GM19324 (cell line): Measurements from ENCODE around the gene HSPE1.
"Not testable (repeated sequence)": the region's sequence is repeated elsewhere in the genome, so short reads cannot be mapped to it uniquely, and the experiment has no call there.

Experiments
- ATAC-seq: cut with Tn5 transposase; IDR thresholded peaks from one replicate; pipeline ENCODE4 v1.9.1; 2021; ENCODE audit warnings: mild to moderate bottlenecking, moderate library complexity; ENCODE audit not compliant: unreplicated experiment, low FRiP score

The HSPE1 gene

GRCh38 chr2:197497326-197497725 lies 2.9 kb upstream of the HSPE1 start:
- no peak for ATAC-seq

DNA sequence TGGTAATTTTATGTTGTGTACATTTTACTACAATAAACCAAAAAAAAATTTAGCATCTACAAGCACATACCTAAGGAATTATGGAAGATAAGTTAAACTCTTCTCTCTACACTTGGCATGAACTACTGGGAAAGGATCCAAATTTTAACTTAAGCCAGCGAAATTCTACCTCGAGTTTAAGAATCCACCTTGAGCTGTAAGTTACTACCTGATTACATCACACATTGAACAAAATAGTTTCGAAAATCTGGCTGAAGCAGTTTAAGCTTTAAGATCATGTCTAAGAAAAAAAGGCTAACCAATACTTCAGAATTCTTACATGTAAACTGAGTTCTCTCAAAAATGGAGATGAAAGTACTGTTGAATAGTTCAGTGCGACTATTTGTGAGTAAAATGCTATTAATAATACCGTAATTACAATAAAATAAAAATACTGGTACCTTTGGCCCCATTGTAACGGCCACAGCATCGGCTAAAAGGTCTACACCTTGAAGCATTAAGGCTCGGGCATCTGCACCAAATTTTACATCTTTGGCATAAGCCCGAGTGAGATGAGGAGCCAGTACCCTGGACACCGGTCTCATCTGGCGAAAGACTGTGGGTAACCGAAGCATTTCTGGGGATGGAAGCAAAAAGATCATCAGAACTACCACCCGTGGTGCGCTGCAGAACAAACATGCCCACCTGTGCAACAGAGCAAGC lies 1.8 kb upstream of the HSPE1 start:
- ATAC-seq, result no peak

GRCh38 chr2:197498937-197499593 lies 1.1 kb upstream of the HSPE1 start:
- ATAC-seq, result peak; percentile 5

DNA sequence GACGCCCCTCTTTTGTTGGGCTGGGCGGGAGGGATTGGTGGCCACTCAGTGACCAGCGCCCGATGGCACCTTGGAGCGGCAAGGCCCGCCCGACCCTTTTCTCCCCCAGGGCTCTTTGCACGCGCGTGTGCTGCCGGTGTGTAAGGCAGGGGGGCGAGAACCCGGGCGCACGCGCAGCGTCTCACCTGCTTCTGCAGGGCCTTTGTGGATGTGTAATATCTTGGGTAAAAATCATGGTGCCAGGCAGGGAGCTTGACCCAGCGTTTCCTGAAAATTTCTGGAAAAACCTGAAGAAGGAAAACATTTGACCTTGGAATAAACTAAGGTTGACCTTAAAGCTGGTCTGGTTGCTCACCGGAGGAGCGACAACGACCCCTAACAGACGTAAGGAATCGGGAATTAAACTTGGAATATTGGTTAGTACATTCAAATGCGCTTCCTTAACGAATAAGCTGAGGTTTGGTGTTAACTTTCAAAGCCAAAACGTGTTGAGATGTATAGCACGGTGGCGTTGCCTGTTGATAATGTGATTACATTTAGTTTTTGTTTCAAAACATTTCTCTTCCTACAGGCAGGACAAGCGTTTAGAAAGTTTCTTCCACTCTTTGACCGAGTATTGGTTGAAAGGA lies 438 bp downstream of the HSPE1 start:
- ATAC-seq, result peak; percentile 4

- no peak for ATAC-seq
These were observed 2.0 kb downstream of the HSPE1 start for GRCh38 chr2:197502201-197502600.

- ATAC-seq, result no peak
These were observed 2.5 kb downstream of the HSPE1 start for GRCh38 chr2:197502685-197503084.

- no peak for ATAC-seq
These were observed 3.8 kb downstream of the HSPE1 start for GRCh38 chr2:197504000-197504399.

- ATAC-seq, result no peak
These were observed 4.3 kb downstream of the HSPE1 start for GRCh38 chr2:197504512-197504911.

DNA sequence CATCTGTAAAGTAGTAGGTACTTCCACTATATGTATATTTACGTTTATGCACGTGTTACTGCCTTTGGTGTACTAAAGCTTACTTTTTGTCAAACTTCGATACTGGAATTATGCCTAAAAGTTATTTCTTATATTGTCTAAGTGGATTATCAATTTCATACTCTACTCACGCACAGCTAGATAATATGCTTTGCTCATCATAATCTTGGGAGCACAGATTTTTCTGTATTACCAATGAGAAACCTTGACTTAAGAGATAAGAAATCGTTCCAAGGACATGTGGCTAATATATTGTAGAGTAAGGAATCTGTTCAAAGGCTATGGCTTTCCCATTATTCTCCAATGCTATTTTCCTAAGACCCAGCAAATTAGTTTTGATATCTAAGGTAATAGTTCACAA lies 6.5 kb downstream of the HSPE1 start:
- no peak for ATAC-seq

DNA sequence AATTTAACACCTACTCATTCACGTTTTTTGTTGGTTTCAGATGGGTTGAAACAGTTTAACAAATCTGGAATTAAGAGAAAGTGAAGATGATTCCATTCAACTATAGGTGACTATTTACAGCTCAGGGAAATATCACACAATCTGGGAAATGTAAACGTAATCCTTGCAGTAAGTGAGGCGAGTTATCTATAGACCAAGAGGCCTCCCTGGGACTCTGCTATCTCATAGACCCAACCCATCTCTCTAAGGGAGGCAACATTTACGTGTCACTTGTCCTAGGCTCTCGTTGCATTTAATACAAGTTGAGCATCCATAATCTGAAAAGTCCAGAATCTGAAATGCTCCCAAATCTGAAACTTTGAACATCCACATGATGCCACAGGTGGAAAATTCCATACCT lies 13.7 kb downstream of the HSPE1 start:
- no peak for ATAC-seq

- ATAC-seq, result no peak
These were observed 14.6 kb downstream of the HSPE1 start for GRCh38 chr2:197514754-197515153.

- ATAC-seq, result peak; percentile 13
These were observed 15.1 kb downstream of the HSPE1 start for GRCh38 chr2:197515315-197515738.

DNA sequence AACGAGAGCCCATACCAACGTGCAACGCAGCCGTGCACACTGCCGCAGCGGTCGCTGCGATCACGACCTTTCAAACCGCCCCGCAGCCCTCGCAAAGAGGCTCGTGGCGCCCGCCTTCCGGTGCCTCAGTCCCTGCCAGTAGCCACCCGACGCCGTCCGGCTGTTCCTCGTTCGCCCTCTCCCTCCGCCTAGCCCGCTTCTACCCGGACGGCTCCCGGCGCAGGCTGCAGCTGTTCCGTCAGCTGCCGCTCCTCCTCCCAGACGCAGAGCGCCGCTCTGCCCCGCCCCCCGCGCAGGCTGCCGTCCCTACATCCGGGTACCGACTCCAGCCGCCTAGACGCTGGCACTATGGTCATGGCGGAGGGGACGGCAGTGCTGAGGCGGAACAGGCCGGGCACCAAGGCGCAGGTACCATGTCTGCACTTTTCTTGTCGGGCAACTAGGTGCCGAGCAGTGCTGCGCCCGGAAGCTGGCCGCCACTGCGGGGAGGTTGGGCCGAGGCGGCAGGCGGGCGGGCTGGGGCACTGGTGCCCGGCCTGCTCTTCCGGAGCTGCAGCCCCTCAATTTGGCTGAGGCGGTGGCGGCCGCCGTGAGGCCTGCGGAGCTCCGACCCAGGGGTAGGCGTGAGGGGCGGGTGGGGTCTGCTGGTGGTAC lies 15.7 kb downstream of the HSPE1 start, which contains the start of gene MOB4:
TSS of gene MOB4 (plus strand) at position 328 of the 654 bp plus-strand sequence. CDS start at position 349, 21 bp downstream.
- peak; percentile 97 for ATAC-seq

DNA sequence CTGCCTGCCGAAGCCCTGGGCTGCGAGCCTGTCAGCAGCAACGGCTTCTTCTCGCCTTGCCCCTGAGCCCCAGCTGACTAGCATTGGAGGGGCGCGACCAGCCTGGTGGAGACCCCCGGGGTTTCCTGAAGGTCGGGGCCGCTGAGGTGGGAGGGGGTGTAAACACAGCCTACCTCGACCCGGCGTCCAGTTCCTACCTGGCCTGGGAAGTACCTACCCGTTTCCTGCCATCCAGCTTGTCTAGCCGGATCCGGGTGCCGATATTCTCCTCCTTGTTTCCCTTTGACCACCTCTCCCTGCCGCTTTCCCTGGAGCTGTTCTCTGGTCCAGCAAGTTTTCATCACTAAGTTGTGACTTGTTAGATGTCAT lies 16.2 kb downstream of the HSPE1 start:
- no peak for ATAC-seq

DNA sequence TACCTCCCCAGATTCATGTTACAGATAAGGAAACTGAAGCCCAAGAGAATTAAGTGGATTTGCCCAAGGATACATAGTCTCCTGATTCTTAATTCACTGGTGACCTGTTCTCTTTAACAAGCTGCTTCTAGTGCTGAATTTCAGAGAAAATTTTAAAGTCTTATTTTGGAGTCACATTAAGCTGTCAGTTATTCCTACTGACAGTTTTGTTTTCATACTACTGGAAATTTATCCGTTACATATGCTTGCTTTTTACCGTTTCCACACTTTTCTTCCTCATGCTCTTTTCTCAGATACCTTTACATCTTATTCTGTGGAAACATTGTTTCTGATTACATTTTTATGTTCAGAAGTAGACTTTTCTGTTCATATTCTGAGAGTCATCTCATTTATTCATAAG lies 17.0 kb downstream of the HSPE1 start:
- no peak for ATAC-seq

DNA sequence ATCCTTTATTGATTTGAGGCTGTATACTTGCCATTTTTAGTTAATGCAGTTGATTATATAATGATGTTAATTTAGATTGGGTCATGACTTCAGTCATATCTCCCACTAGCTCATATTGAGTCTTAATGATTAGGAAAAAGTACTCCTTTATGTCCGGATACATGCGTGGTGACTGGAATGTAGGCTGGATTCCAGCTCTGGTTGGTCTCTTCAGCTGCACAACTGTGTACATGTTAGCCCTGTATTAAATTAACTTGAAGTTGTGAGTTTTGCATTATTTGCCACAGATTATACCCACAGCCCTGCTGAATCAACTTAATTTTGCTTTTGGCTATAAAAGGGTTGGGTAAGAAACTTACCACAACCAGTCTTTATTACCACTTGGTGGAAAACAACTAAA lies 38.2 kb downstream of the HSPE1 start:
- no peak for ATAC-seq

DNA sequence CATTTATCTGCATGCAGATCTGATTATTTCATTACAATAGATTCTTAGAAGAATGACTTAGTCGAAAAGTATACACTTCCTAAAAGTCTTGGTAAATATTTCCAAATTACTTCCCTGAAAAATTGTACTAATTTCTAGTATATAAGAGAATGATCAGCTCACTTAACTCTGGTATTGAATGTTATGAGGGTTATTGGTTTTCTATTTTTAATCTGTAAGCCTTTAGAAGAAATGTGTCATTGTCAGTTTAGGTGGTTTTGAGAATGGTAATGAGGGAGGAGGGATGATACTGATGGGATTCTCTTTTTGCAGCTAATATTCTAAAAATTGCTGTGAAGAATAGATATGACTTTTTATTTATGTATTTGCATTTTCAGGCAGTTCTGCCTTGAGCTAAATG lies 39.6 kb downstream of the HSPE1 start:
- ATAC-seq, result no peak

GRCh38 chr2:197543206-197543605 lies 43.0 kb downstream of the HSPE1 start:
- no peak for ATAC-seq

DNA sequence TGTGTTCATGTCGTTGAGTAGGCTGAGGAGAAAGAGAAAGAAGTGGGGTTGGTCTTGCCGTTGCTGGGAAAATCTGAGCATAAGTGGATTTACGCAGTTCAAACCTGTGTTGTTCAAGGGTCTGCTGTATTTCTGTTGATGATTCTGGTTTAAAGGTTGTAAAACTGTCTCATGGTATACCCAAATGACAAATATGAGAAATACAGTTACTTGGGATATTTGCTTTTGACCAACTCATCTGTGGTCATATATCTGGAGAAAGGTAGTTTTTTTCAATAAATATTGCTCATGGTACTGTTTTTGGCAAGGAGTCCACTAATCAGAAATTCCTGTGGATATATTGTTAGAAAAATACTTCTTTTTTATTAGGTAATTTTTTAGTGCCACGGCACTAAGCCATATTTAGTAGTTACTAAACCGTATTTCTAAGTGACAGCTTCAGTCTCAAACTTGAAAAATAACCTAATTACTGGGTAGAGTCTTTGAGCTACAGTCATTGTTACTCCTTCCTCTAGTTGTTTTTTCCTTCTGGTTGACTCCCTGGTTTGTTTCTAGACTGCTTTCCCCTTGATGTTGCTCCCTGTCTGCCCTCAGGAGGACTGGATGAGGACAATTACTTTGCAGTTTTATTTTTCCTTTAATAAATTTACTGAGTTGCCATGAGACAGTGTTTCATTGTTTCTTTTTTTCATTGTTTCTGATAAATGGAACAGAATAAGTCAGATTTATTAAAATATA lies 47.2 kb downstream of the HSPE1 start:
- ATAC-seq, result no peak

- no peak for ATAC-seq
These were observed 48.4 kb downstream of the HSPE1 start for GRCh38 chr2:197548582-197548981.

DNA sequence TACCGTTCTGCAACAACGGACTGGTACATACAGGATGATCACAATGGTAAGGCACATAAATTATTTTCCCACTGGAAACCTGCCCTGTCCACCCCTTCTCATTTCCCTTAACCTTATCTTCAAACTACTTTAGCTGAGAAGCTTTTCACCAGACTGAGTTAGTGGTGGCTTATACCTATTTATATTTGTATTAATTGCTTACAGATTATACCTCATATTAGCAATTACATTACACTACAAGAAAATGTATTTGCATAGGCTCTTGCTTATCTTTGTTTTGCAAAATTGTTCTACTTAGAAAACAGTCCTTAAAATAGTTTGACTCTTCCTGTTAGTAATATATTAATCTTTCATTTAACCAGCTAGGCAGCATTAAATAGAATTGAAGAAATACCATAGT lies 51.1 kb downstream of the HSPE1 start:
- ATAC-seq, result not testable (repeated sequence)
